Hepatocyte (in vitro differentiated cells): ENCODE data around the gene CNNM2. TPM values are rescaled to one million over a fixed set of nuclear protein-coding genes. Genes with fewer than 3 reads are reported as not detected.

ENCODE experiments used
- DNase-seq: peaks from one replicate; pipeline ENCODE4 v3.0.0-alpha.2; 2016; ENCODE audit warnings: low spot score
- H2AFZ ChIP-seq: fragments of 200-600 bp; sonication (generic); 2 replicates; pipeline ENCODE4 v1.6.0; 2016; ENCODE audit warnings: antibody characterized with exemption, mild to moderate bottlenecking
- H3K27ac ChIP-seq: fragments of 200-600 bp; sonication (generic); 2 replicates; pipeline ENCODE4 v1.5.1; 2016; ENCODE audit warnings: mild to moderate bottlenecking
- H3K27me3 ChIP-seq: fragments of 200-600 bp; sonication (generic); 2 replicates; pipeline ENCODE4 v1.6.1; 2016
- H3K36me3 ChIP-seq: fragments of 200-600 bp; sonication (generic); replicated peaks from 2 replicates; pipeline ENCODE4 v1.5.1; 2016; ENCODE audit warnings: low read depth; ENCODE audit not compliant: insufficient read depth
- H3K4me1 ChIP-seq: fragments of 200-600 bp; sonication (generic); 2 replicates; pipeline ENCODE4 v1.5.1; 2016; ENCODE audit warnings: mild to moderate bottlenecking, moderate library complexity; ENCODE audit not compliant: insufficient read depth
- H3K4me2 ChIP-seq: fragments of 200-600 bp; sonication (generic); 2 replicates; pipeline ENCODE4 v1.6.0; 2016
- H3K4me3 ChIP-seq: fragments of 200-600 bp; sonication (generic); 2 replicates; pipeline ENCODE4 v1.5.1; 2016; ENCODE audit warnings: mild to moderate bottlenecking
- H3K79me2 ChIP-seq: fragments of 200-600 bp; sonication (generic); 2 replicates; pipeline ENCODE4 v1.6.0; 2017; ENCODE audit warnings: mild to moderate bottlenecking
- H3K9me2 ChIP-seq: fragments of 200-600 bp; sonication (generic); replicated peaks from 2 replicates; pipeline ENCODE4 v1.6.0; 2017; ENCODE audit warnings: mild to moderate bottlenecking; ENCODE audit not compliant: insufficient read depth
- H3K9me3 ChIP-seq: fragments of 200-600 bp; sonication (generic); 2 replicates; pipeline ENCODE4 v1.5.1; 2016; ENCODE audit warnings: low read depth, mild to moderate bottlenecking
- H4K20me1 ChIP-seq: fragments of 200-600 bp; sonication (generic); 2 replicates; pipeline ENCODE4 v1.6.0; 2016; ENCODE audit warnings: mild to moderate bottlenecking; ENCODE audit not compliant: insufficient read depth, poor library complexity, severe bottlenecking
- EZH2 ChIP-seq: fragments of 200-600 bp; sonication (generic); IDR thresholded peaks from 2 replicates; pipeline ENCODE4 v1.6.1; 2016; ENCODE audit warnings: antibody characterized with exemption, mild to moderate bottlenecking, borderline replicate concordance
- EZH2phosphoT487 ChIP-seq: fragments of 200-600 bp; sonication (generic); IDR thresholded peaks from one replicate; pipeline ENCODE4 v1.6.1; 2018; ENCODE audit warnings: antibody characterized with exemption, mild to moderate bottlenecking, low read depth, moderate library complexity; ENCODE audit not compliant: unreplicated experiment, severe bottlenecking
- WGBS: methylation state at CpG from one replicate; pipeline ENCODE4 v1.1.6; 2016; ENCODE audit warnings: low lambda C conversion rate; ENCODE audit errors: missing lambda C conversion rate; 5-methylcytosine and 5-hydroxymethylcytosine counted together
- polyA plus RNA-seq: library from polyadenylated mRNA; unstranded; fragments of >200 nt; fragmentation: Nextera tagmentation; extraction: Ambion mirVana; gene quantifications from 2 replicates; pipeline ENCODE4 v1.2.1, GENCODE V29; 2016
- total RNA-seq: library from RNA; depleted of rRNA; stranded (reverse); fragments of >200 nt; gene quantifications from 2 replicates; pipeline ENCODE4 v1.2.3, GENCODE V29; 2014
- TF ChIP-seq, protein P1 (sequence below): fragments of 200-600 bp; sonication (generic); IDR thresholded peaks from 2 replicates; pipeline ENCODE4 v1.5.1; 2016; ENCODE audit warnings: antibody characterized with exemption, mild to moderate bottlenecking; ENCODE audit not compliant: poor library complexity

The CNNM2 gene
- total and polyA plus RNA-seq, 2 experiments from 2014 or later, result 6.8 to 9.8 TPM

GRCh38 chr10:103021150-103021899 lies 103.2 kb downstream of the CNNM2 start:
- no peak overlapping the region for H2AFZ ChIP-seq

DNA sequence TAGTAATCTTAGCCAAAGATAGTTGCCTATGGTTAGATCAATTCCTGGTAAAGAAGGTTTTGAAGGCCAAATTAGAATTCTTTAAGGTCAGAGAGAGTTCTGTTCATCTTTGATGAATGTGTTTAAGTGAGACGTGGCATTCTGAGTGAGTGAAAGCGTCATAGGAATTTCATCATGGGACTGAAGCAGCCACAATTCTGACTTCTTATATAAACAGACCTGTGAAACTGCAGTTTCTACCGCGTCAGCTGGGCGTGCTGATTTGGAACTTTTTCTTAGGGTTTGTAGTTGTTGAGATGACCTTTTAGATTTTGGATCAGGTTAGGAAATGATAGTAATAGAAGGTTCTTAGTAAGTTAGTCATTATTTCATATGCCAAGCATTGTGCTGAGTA lies 103.8 kb downstream of the CNNM2 start:
- TF ChIP-seq EZH2phosphoT487 (no peak), EZH2 (no peak)
- TF ChIP-seq, protein P1, sequence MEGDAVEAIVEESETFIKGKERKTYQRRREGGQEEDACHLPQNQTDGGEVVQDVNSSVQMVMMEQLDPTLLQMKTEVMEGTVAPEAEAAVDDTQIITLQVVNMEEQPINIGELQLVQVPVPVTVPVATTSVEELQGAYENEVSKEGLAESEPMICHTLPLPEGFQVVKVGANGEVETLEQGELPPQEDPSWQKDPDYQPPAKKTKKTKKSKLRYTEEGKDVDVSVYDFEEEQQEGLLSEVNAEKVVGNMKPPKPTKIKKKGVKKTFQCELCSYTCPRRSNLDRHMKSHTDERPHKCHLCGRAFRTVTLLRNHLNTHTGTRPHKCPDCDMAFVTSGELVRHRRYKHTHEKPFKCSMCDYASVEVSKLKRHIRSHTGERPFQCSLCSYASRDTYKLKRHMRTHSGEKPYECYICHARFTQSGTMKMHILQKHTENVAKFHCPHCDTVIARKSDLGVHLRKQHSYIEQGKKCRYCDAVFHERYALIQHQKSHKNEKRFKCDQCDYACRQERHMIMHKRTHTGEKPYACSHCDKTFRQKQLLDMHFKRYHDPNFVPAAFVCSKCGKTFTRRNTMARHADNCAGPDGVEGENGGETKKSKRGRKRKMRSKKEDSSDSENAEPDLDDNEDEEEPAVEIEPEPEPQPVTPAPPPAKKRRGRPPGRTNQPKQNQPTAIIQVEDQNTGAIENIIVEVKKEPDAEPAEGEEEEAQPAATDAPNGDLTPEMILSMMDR, result no peak
- Histone ChIP-seq H3K27me3 (no peaks in the 10 kb centered on the region), H3K79me2 (no peaks in the 10 kb centered on the region), H2AFZ (no peak overlapping the region), H4K20me1 (no peaks in the 10 kb centered on the region), H3K36me3 (no peaks in the 10 kb centered on the region), H3K9me2 (no peaks in the 10 kb centered on the region), H3K9me3 (no peaks in the 10 kb centered on the region), H3K4me1 (no peaks in the 10 kb centered on the region), H3K4me3 (no peak overlapping the region), H3K4me2 (no peak overlapping the region), H3K27ac (peak overlapping the region; percentile 63)
- WGBS, result 62% methylated on average over 5 of the region's 5 CpGs
- DNase-seq, result peak; percentile 38

More at GRCh38 chr10:103021150-103021899, 103.2 kb downstream of the CNNM2 start:
- H3K4me1 ChIP-seq, result no peaks in the 10 kb centered on the region
- no peak for DNase-seq
- WGBS, result 88% methylated on average over 18 of the region's 18 CpGs
- no peaks in the 10 kb centered on the region for H3K36me3 ChIP-seq
- H3K9me3 ChIP-seq, result no peaks in the 10 kb centered on the region
- TF ChIP-seq EZH2phosphoT487, result no peak
- TF ChIP-seq EZH2, result no peak
- TF ChIP-seq, protein P1, result no peak
- H4K20me1 ChIP-seq, result no peaks in the 10 kb centered on the region
- no peak overlapping the region for H3K4me3 ChIP-seq
- no peaks in the 10 kb centered on the region for H3K9me2 ChIP-seq
- H3K27me3 ChIP-seq, result no peaks in the 10 kb centered on the region
- no peak overlapping the region for H3K4me2 ChIP-seq
- H3K79me2 ChIP-seq, result no peaks in the 10 kb centered on the region
- peak overlapping the region; percentile 63 for H3K27ac ChIP-seq

DNA sequence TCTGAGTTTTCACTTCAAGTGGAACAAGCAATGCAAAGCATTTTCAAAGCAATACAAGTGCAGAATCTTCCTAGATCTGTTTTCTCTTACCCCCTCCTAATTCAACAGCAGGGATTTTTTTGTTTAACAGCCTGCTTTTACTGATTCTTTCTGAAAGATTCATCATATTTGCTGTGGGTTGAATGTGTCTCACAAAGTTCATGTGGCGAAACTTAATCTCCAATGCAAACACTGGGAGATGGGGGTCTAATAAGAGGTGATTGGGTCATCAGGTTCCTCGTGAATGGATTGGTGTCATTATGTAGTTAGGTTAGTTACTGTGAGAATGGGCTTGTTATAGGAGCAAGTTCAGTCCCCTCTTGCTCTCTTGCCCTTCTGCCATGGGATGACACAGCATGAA lies 107.6 kb downstream of the CNNM2 start:
- Histone ChIP-seq H3K79me2 (no peaks in the 10 kb centered on the region), H3K27me3 (no peaks in the 10 kb centered on the region), H3K36me3 (no peaks in the 10 kb centered on the region), H4K20me1 (no peaks in the 10 kb centered on the region), H2AFZ (no peak overlapping the region), H3K4me2 (no peak overlapping the region), H3K4me3 (no peak overlapping the region), H3K9me2 (no peaks in the 10 kb centered on the region), H3K4me1 (no peaks in the 10 kb centered on the region), H3K9me3 (no peaks in the 10 kb centered on the region), H3K27ac (no peak overlapping the region)
- DNase-seq, result no peak
- 52% methylated on average over 2 of the region's 2 CpGs for WGBS
- no peak for TF ChIP-seq EZH2
- TF ChIP-seq, protein P1, result no peak
- no peak for TF ChIP-seq EZH2phosphoT487
